Measurements from ENCODE around the gene MCF2L.

MCF2L gene

GRCh38 chr13:113033054-113033850 is 64.2 kb downstream of the MCF2L start:
- DNase-seq (ENCODE audit: low read depth) = no peak

GRCh38 chr13:113034451-113035212 is 65.6 kb downstream of the MCF2L start:
- DNase-seq (ENCODE audit: low read depth) = no peak

- DNase-seq (ENCODE audit: low read depth) = no peak
Measured at GRCh38 chr13:113035213-113035800, 66.3 kb downstream of the MCF2L start.

- DNase-seq (ENCODE audit: low read depth) = no peak
Measured at GRCh38 chr13:113036401-113036800, 67.4 kb downstream of the MCF2L start.

- DNase-seq (ENCODE audit: low read depth) = no peak
Measured at GRCh38 chr13:113040031-113040430, 71.0 kb downstream of the MCF2L start.

GRCh38 chr13:113040597-113041292 is 71.7 kb downstream of the MCF2L start:
- DNase-seq (ENCODE audit: low read depth) = no peak

GRCh38 chr13:113041293-113041690 is 72.3 kb downstream of the MCF2L start:
- no peak for DNase-seq (ENCODE audit: low read depth)

GRCh38 chr13:113041896-113042295 is 72.9 kb downstream of the MCF2L start:
- DNase-seq (ENCODE audit: low read depth) = no peak

GRCh38 chr13:113042456-113042855 is 73.4 kb downstream of the MCF2L start:
- no peak for DNase-seq (ENCODE audit: low read depth)

GRCh38 chr13:113043001-113043630 is 74.1 kb downstream of the MCF2L start:
- DNase-seq (ENCODE audit: low read depth) = no peak

GRCh38 chr13:113043931-113044330 is 74.9 kb downstream of the MCF2L start:
- DNase-seq (ENCODE audit: low read depth) = no peak

GRCh38 chr13:113044391-113045114 is 75.5 kb downstream of the MCF2L start:
- DNase-seq (ENCODE audit: low read depth) = no peak

- no peak for DNase-seq (ENCODE audit: low read depth)
Measured at GRCh38 chr13:113045251-113046127, 76.5 kb downstream of the MCF2L start.

- no peak for DNase-seq (ENCODE audit: low read depth)
Measured at GRCh38 chr13:113046128-113046882, 77.3 kb downstream of the MCF2L start.

- DNase-seq (ENCODE audit: low read depth) = no peak
Measured at GRCh38 chr13:113046883-113047244, 77.8 kb downstream of the MCF2L start.

GRCh38 chr13:113047587-113047986 is 78.6 kb downstream of the MCF2L start:
- no peak for DNase-seq (ENCODE audit: low read depth)

- no peak for DNase-seq (ENCODE audit: low read depth)
Measured at GRCh38 chr13:113048766-113049165, 79.8 kb downstream of the MCF2L start.

- no peak for DNase-seq (ENCODE audit: low read depth)
Measured at GRCh38 chr13:113049521-113049941, 80.5 kb downstream of the MCF2L start.

- DNase-seq (ENCODE audit: low read depth) = no peak
Measured at GRCh38 chr13:113049981-113050380, 81.0 kb downstream of the MCF2L start.

Measured in stimulated activated CD8-positive, alpha-beta memory T cell treated with anti-CD3 and anti-CD28 coated beads, Interleukin-12 subunit alpha, Interleukin-12 subunit beta, amount 100 ng/mL, for 4 hours (primary cell).